ENCODE data around the gene HOXC6. TPM values are rescaled to one million over a fixed set of nuclear protein-coding genes. Genes with fewer than 3 reads are reported as not detected.

HOXC6 gene
- total RNA-seq, 4 donors from 2014 or later, result 0.23 to 0.42 (median 0.32) TPM; not detected in 1

GRCh38 chr12:54025499-54026405 is 2.5 kb upstream of the HOXC6 start:
- no peak for DNase-seq (ENCODE audit: extremely low spot score)
- Histone ChIP-seq H3K27ac (replicated peaks in 1 of 4) (no peak overlapping the region), H3K4me1 (peaks cover under 1 to 20% (median 13%) of the 10 kb centered on the region in 4 donors), H3K27me3 (peaks cover 0 to 100% (median 72%) of the 10 kb centered on the region in 4 donors), H3K4me3 (no peak overlapping the region), H3K9me3 (no peaks in the 10 kb centered on the region), H3K36me3 (no peaks in the 10 kb centered on the region)
- 29% methylated on average over 7 of the region's 7 CpGs for WGBS
- intact Hi-C loops (cut with DNase I), result no loop called here
- TF ChIP-seq EP300 (IDR thresholded peaks at IDR 0.05), result no peak
- no peak for TF ChIP-seq CTCF (IDR thresholded peaks at IDR 0.05)
- TF ChIP-seq POLR2A (IDR thresholded peaks at IDR 0.05; ENCODE audit: low read depth), result no peak
- no peak for TF ChIP-seq POLR2AphosphoS5 (IDR thresholded peaks at IDR 0.05)

DNA sequence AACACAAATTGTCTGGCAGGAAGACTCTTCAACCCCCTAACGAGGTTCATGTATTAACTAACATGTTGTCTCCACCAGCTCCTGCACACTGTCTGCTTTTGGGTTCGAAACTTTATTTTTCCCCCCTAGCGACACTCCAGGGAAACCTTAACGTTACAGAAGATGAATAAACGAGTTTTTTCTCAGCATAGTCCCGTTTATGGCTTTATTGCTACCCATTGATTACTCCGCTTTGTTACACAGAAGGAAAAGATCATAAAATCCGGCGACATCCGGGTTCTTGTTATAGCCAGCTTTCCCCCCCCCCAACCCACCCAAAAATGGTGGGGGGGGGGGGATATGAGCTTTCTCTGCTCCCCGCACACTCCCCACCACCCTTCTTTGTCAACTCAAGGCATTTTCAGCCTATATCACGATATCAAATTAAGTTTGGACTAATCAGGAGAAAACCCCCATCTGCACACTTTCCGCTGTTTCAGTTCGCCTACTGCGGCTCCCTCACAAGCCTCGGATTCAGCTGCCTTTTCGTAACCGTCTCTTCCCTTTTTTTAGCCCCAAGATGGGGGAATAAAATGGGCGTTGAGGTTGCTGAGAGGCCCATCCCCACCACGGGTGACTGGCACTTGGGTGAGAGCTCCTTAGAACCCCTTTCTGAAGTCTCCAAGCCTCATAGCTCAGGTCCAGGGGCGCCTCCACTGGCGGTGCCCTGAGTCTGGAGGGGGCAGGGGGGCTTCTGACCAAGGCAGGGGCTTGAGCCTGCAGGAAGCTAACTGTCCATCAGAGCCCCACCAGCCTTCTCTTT is 1.4 kb upstream of the HOXC6 start:
- intact Hi-C loops (cut with DNase I), result no loop called here
- H3K27me3 ChIP-seq, result peaks cover 0 to 100% (median 72%) of the 10 kb centered on the region in 4 donors

DNA sequence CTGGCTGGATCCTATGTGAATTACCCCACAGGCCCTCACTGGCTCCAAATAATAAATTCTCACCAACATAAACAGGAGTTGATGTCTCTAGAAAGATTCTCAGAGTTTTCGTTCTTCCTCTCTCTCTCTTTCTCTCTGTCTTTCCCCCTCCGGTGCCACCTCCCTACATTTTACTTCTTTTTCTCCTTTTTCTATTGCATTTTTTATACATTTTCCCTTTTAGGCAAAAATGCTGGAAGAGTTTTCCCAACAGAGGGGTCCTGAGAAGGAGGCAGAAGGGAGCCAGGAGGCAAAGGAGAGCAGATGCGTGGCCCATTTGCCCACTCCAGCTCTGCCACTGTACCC is 826 bp upstream of the HOXC6 start:
- Histone ChIP-seq H3K36me3 (no peaks in the 10 kb centered on the region), H3K27ac (replicated peaks in 1 of 4) (no peak overlapping the region), H3K9me3 (no peaks in the 10 kb centered on the region), H3K27me3 (peaks cover 0 to 100% (median 69%) of the 10 kb centered on the region in 4 donors), H3K4me1 (peaks cover 5 to 22% (median 15%) of the 10 kb centered on the region in 4 donors), H3K4me3 (no peak overlapping the region)
- no peak for DNase-seq (ENCODE audit: extremely low spot score)
- intact Hi-C loops (cut with DNase I), result no loop called here
- TF ChIP-seq POLR2AphosphoS5 (IDR thresholded peaks at IDR 0.05) (no peak), EP300 (IDR thresholded peaks at IDR 0.05) (no peak)
- 51% methylated on average over 3 of the region's 3 CpGs for WGBS

More for the DNA sequence above, 1.4 kb upstream of the HOXC6 start:
- TF ChIP-seq POLR2AphosphoS5 (IDR thresholded peaks at IDR 0.05), result no peak
- TF ChIP-seq CTCF (IDR thresholded peaks at IDR 0.05), result no peak
- H3K4me1 ChIP-seq, result peaks cover 5 to 20% (median 15%) of the 10 kb centered on the region in 4 donors
- 22% methylated on average over 22 of the region's 22 CpGs for WGBS
- H3K36me3 ChIP-seq, result no peaks in the 10 kb centered on the region
- no peak for DNase-seq (ENCODE audit: extremely low spot score)
- H3K27ac ChIP-seq (replicated peaks in 1 of 4), result no peak overlapping the region
- no peak overlapping the region for H3K4me3 ChIP-seq
- H3K9me3 ChIP-seq, result no peaks in the 10 kb centered on the region

DNA sequence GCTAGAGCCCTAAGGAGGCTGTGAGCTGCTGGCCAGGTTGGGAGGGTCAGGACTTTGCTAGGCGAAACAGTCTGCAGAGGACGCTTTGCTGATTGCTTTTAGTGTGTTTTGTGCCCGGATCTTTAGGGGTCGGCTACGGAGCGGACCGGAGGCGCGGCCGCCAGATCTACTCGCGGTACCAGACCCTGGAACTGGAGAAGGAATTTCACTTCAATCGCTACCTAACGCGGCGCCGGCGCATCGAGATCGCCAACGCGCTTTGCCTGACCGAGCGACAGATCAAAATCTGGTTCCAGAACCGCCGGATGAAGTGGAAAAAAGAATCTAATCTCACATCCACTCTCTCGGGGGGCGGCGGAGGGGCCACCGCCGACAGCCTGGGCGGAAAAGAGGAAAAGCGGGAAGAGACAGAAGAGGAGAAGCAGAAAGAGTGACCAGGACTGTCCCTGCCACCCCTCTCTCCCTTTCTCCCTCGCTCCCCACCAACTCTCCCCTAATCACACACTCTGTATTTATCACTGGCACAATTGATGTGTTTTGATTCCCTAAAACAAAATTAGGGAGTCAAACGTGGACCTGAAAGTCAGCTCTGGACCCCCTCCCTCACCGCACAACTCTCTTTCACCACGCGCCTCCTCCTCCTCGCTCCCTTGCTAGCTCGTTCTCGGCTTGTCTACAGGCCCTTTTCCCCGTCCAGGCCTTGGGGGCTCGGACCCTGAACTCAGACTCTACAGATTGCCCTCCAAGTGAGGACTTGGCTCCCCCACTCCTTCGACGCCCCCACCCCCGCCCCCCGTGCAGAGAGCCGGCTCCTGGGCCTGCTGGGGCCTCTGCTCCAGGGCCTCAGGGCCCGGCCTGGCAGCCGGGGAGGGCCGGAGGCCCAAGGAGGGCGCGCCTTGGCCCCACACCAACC is 1.5 kb downstream of the HOXC6 start:
- H3K36me3 ChIP-seq, result no peaks in the 10 kb centered on the region
- H3K4me3 ChIP-seq, result peak overlapping the region in 2 of 4 donors; percentile 13 to 36
- 51% methylated on average over 37 of the region's 53 CpGs for WGBS
- intact Hi-C loops (cut with DNase I), result loop anchor here (5.0 kb wide), 1 partner anchor 98 kb away; no protein-coding TSS in a partner anchor
- TF ChIP-seq POLR2A (IDR thresholded peaks at IDR 0.05; ENCODE audit: low read depth) (no peak), CTCF (IDR thresholded peaks at IDR 0.05) (no peak), EP300 (IDR thresholded peaks at IDR 0.05) (no peak), POLR2AphosphoS5 (IDR thresholded peaks at IDR 0.05) (no peak)
- peaks cover 14 to 45% (median 31%) of the 10 kb centered on the region in 4 donors for H3K4me1 ChIP-seq
- no peaks in the 10 kb centered on the region for H3K9me3 ChIP-seq
- peaks cover 0 to 99% (median 55%) of the 10 kb centered on the region in 4 donors for H3K27me3 ChIP-seq
- H3K27ac ChIP-seq (replicated peaks in 1 of 4), result no peak overlapping the region
- no peak for DNase-seq (ENCODE audit: extremely low spot score)

Data from esophagus muscularis mucosa (tissue), 4 donors.